Kidney (tissue), 14 donors: ENCODE data around the gene AZU1. TPM values are rescaled to one million over a fixed set of nuclear protein-coding genes. Genes with fewer than 3 reads are reported as not detected.
"Not testable (repeated sequence)": the region's sequence is repeated elsewhere in the genome, so short reads cannot be mapped to it uniquely, and the experiment has no call there.

ENCODE experiments used
- DNase-seq, 5 donors: peaks; one replicate each; pipeline ENCODE4 v3.0.0-alpha.2; 2013 to 2020
- FAIRE-seq: peaks from 2 replicates; lab custom pipeline; 2012; peaks lifted over from hg19 to GRCh38; lab: Jason Lieb, UNC
- H3K27ac ChIP-seq, 2 donors: one replicate each; pipeline ENCODE4 v1.7.0; 2013; ENCODE audit warnings: low read depth in 2 of 2, low read length in 2 of 2, inconsistent platforms in 1 of 2
- H3K27me3 ChIP-seq: one replicate; pipeline ENCODE4 v1.7.1; 2013; ENCODE audit warnings: low read length, inconsistent platforms; ENCODE audit not compliant: control insufficient read depth, insufficient read depth
- H3K36me3 ChIP-seq, 3 donors: one replicate each; pipeline versions ENCODE4 v1.7.0 to v1.7.1; 2013; ENCODE audit warnings: low read length in 3 of 3, control low read depth in 1 of 3, inconsistent platforms in 1 of 3; ENCODE audit not compliant: insufficient read depth in 3 of 3, control insufficient read depth in 2 of 3
- H3K4me1 ChIP-seq, 3 donors: one replicate each; pipeline versions ENCODE4 v1.7.0 to v1.7.1; 2013; ENCODE audit warnings: low read length in 3 of 3, inconsistent platforms in 1 of 3, low read depth in 1 of 3; ENCODE audit not compliant: control insufficient read depth in 2 of 3, insufficient read depth in 2 of 3
- H3K4me3 ChIP-seq, 3 donors: one replicate each; pipeline versions ENCODE4 v1.7.0 to v1.8.1; 2013; ENCODE audit warnings: low read length in 3 of 3, control low read depth in 1 of 3, inconsistent platforms in 1 of 3
- H3K9ac ChIP-seq, 3 donors: one replicate each; pipeline versions ENCODE4 v1.7.0 to v1.7.1; 2013; ENCODE audit warnings: low read length in 3 of 3, control low read depth in 1 of 3, inconsistent platforms in 1 of 3
- H3K9me3 ChIP-seq, 3 donors: one replicate each; pipeline versions ENCODE4 v1.7.0 to v1.7.1; 2013; ENCODE audit warnings: low read length in 3 of 3, control low read depth in 1 of 3, inconsistent platforms in 1 of 3; ENCODE audit not compliant: control insufficient read depth in 2 of 3, insufficient read depth in 1 of 3
- intact Hi-C: fragments of 100-400 bp; cut with DNase I; formaldehyde crosslinking; loops from one replicate; pipeline ENCODE4 v1.11.1; 2022
- polyA plus RNA-seq: library from polyadenylated mRNA; stranded (reverse); fragments of 350-450 nt; fragmentation: Illumina TruSeq; extraction: RNeasy Lipid Tissue Mini Kit (QIAGEN cat#74804); gene quantifications from one replicate; pipeline ENCODE4 v1.2.3, GENCODE V29; 2014; ENCODE audit warnings: low read depth, low replicate concordance; ENCODE audit not compliant: insufficient read depth
- total RNA-seq: library from RNA; stranded (reverse); fragmentation: NEBNext Ultra II Directional; extraction: Animal tissue kit (Norgen Biotek cat#: 25700); gene quantifications from one replicate; pipeline ENCODE4 v1.2.1, GENCODE V29; 2021
- TF ChIP-seq, protein P1 (sequence below): IDR thresholded peaks from 3 replicates; pipeline ENCODE4 v1.5.1; 2012; ENCODE audit warnings: mild to moderate bottlenecking, moderate library complexity, borderline replicate concordance; ENCODE audit not compliant: insufficient read depth; ENCODE audit errors: extremely low read depth
- donor health status: control.
- donor health status: control.
- donor health status: control.
- donor health status: control.
- donor health status: control.
- donor health status: DM: yes; HTN: yes; CAD: no.
- donor health status: Normal renal cell carcinoma (clear cell type).

AZU1 gene
- total and polyA plus RNA-seq, 2 donors from 2014 or later: 0.50 TPM; not detected in 1

DNA sequence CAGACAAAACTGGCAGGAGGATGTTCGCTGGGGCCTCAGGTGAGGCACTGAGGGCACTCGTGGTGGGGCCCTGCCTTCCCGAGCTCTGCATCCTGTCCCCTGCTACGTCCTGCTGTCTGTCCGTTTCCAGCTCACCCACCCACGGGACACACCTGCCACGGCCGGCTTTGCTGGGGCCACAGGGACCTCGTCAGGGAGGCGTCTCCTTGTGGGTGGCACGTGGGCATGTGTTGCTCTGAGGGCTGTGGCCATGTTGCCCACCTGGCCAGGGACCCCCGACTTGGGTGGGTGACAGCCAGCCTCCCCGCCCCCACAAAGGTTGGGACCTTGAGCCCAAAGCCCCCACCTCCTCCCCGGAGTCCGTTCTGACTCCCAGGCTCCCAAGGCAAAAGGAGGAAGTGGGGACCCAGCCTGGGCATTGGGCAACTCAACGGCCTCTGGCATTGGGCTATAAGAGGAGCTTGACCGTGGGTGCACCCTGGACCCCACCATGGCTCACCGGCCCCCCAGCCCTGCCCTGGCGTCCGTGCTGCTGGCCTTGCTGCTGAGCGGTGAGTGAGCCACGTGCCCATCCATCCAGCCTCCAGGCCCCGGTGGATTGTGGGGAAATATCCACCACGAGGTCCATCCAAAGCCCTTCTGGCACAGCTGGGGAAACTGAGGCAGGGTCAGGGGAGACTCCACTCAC lies 13.0 kb downstream of the AZU1 start, which contains the start of gene PRTN3:
Gene PRTN3 (plus strand): TSS at position 481 of the 688 bp plus-strand sequence. CDS start 10 bp downstream, at position 491.
- Histone ChIP-seq H3K9me3 (no peaks in the 10 kb centered on the region), H3K4me1 (peaks cover 0 to 7% (median 0%) of the 10 kb centered on the region in 3 donors), H3K36me3 (no peaks in the 10 kb centered on the region), H3K9ac (no peak within 1 kb of the TSS), H3K4me3 (no peak within 1 kb of the TSS), H3K27ac (no peak within 1 kb of the TSS), H3K27me3 (peaks cover 2% of the 10 kb centered on the region)
- DNase-seq: no peak
- intact Hi-C loops: no loop called here
- no peak for FAIRE-seq
- TF ChIP-seq, protein P1, sequence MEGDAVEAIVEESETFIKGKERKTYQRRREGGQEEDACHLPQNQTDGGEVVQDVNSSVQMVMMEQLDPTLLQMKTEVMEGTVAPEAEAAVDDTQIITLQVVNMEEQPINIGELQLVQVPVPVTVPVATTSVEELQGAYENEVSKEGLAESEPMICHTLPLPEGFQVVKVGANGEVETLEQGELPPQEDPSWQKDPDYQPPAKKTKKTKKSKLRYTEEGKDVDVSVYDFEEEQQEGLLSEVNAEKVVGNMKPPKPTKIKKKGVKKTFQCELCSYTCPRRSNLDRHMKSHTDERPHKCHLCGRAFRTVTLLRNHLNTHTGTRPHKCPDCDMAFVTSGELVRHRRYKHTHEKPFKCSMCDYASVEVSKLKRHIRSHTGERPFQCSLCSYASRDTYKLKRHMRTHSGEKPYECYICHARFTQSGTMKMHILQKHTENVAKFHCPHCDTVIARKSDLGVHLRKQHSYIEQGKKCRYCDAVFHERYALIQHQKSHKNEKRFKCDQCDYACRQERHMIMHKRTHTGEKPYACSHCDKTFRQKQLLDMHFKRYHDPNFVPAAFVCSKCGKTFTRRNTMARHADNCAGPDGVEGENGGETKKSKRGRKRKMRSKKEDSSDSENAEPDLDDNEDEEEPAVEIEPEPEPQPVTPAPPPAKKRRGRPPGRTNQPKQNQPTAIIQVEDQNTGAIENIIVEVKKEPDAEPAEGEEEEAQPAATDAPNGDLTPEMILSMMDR: no peak

DNA sequence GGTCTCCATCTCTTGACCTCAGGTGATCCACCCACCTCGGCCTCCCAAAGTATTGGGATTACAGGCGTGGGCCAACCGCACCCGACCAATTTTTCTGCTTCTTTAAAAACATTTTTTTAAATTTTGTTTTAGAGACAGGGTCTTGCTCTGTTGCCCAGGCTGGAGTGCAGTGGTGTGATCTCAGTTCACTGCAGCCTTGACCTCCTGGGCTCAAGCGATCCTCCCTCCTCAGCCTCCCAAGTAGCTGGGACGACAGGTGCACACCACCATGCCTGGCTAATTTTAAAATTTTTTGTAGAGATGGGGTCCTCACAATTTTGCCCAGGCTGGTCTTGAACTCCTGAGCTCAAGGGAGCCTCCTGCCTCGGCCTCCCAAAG lies 15.2 kb downstream of the AZU1 start:
- FAIRE-seq, H3K36me3 ChIP-seq, H3K27ac ChIP-seq, H3K9ac ChIP-seq, H3K9me3 ChIP-seq, intact Hi-C loops, H3K27me3 ChIP-seq, H3K4me1 ChIP-seq, DNase-seq, H3K4me3 ChIP-seq: not testable (repeated sequence)

DNA sequence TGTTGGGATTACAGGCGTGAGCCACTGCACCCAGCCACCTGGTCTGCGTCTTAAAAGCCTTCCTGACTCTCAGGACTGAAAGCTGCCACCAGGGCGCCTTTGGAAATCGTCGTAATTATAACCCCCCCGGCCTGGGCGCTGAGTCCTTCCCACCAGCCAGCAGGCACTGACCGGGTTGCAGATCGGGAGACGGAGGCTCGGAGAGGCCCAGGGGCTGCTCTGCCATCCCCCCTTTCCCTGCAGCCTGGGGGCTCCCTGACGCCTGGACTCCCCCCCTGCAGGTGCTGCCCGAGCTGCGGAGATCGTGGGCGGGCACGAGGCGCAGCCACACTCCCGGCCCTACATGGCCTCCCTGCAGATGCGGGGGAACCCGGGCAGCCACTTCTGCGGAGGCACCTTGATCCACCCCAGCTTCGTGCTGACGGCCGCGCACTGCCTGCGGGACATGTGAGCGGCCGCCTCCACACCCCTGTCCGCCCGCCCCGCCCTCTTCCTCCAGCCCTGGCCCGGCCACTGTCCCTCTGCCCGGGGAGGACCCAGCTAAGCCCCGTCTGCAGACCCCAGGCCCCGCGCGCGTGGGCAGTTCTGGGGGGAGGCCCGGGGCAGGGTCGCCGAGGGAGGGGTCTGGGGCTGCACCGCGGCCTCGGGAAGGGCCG lies 15.7 kb downstream of the AZU1 start:
- Histone ChIP-seq H3K27me3 (peaks cover 2% of the 10 kb centered on the region), H3K4me1 (peaks cover 0 to 7% (median 0%) of the 10 kb centered on the region in 3 donors), H3K9ac (no peak overlapping the region), H3K27ac (no peak overlapping the region), H3K9me3 (no peaks in the 10 kb centered on the region), H3K36me3 (no peaks in the 10 kb centered on the region), H3K4me3 (no peak overlapping the region)
- FAIRE-seq: no peak
- DNase-seq: peak in 3 of 5 donors; percentile 41 to 73 (median 55)
- intact Hi-C loops: no loop called here
- TF ChIP-seq, protein P1: no peak

DNA sequence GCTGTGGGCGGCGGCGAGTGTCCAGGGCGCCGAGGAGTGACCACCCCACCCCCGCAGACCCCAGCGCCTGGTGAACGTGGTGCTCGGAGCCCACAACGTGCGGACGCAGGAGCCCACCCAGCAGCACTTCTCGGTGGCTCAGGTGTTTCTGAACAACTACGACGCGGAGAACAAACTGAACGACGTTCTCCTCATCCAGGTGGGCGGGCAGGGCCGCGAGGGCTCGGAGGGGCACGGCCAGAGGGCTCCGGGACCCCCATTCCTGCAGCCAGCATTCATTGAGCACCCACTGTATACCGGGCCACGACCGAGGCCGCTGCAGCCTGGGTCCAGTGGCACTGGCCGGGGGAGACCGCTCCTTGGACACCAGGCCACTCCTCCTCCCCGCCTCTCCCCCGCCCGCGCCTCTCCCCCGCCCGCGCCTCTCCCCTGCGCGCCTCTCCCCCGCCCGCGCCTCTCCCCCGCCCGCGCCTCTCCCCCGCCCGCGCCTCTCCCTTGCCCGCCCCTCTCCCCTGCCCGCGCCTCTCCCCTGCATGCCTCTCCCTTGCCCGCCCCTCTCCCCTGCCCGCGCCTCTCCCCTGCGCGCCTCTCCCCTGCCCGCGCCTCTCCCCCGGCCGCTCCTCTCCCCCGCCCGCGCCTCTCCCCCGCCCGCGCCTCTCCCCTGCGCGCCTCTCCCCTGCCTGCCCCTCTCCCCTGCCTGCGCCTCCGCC lies 16.4 kb downstream of the AZU1 start:
- FAIRE-seq: no peak
- no peaks in the 10 kb centered on the region for H3K36me3 ChIP-seq

More for the DNA sequence above, 16.4 kb downstream of the AZU1 start:
- Histone ChIP-seq H3K27ac (no peak overlapping the region), H3K4me3 (no peak overlapping the region), H3K4me1 (peaks cover 0 to 5% (median 0%) of the 10 kb centered on the region in 3 donors), H3K27me3 (peaks cover 2% of the 10 kb centered on the region), H3K9ac (no peak overlapping the region), H3K9me3 (no peaks in the 10 kb centered on the region)
- TF ChIP-seq, protein P1: no peak
- DNase-seq: peak in 2 of 5 donors; percentile 62 to 81
- intact Hi-C loops: no loop called here
